Endothelial cell (in vitro differentiated cells): Measurements from ENCODE around the gene DNER. TPM values are rescaled to one million over a fixed set of nuclear protein-coding genes. Genes with fewer than 3 reads are reported as not detected.

Source experiments
- DNase-seq: peaks from one replicate; pipeline ENCODE4 v3.0.0; 2021; ENCODE audit warnings: low spot score
- H3K27ac Mint-ChIP-seq: one replicate; pipeline ENCODE4 v1.8.0; 2021; ENCODE audit warnings: mixed read lengths, inconsistent platforms; ENCODE audit not compliant: unreplicated experiment
- H3K27me3 Mint-ChIP-seq: one replicate; pipeline ENCODE4 v1.8.0; 2021; ENCODE audit warnings: mild to moderate bottlenecking, moderate library complexity, mixed read lengths, inconsistent platforms; ENCODE audit not compliant: unreplicated experiment
- H3K36me3 Mint-ChIP-seq: one replicate; pipeline ENCODE4 v1.8.0; 2021; ENCODE audit warnings: mild to moderate bottlenecking, low read depth, mixed read lengths, inconsistent platforms; ENCODE audit not compliant: unreplicated experiment
- H3K4me1 Mint-ChIP-seq: one replicate; pipeline ENCODE4 v1.8.0; 2021; ENCODE audit warnings: mild to moderate bottlenecking, mixed read lengths, inconsistent platforms; ENCODE audit not compliant: unreplicated experiment
- H3K4me3 Mint-ChIP-seq: one replicate; pipeline ENCODE4 v1.8.0; 2021; ENCODE audit warnings: mild to moderate bottlenecking, mixed read lengths, inconsistent platforms; ENCODE audit not compliant: unreplicated experiment
- H3K9me3 Mint-ChIP-seq: one replicate; pipeline ENCODE4 v1.8.0; 2021; ENCODE audit warnings: mixed read lengths, inconsistent platforms; ENCODE audit not compliant: unreplicated experiment
- CTCF ChIP-seq: fragments of 200-600 bp; sonication (generic); IDR thresholded peaks from one replicate; pipeline ENCODE4 v1.5.0; 2021; ENCODE audit warnings: antibody characterized with exemption; ENCODE audit not compliant: unreplicated experiment
- total RNA-seq: library from RNA; stranded (reverse); fragmentation: NEBNext Ultra II Directional; extraction: Animal tissue kit (Norgen Biotek cat#: 25700); gene quantifications from one replicate; pipeline ENCODE4 v1.2.1, GENCODE V29; 2021; ENCODE audit not compliant: unreplicated experiment

Gene DNER
- total RNA-seq, 1 donor from 2014 or later, result 0.15 TPM

- H3K27ac Mint-ChIP-seq, result no peak overlapping the region
- no peaks in the 10 kb centered on the region for H3K27me3 Mint-ChIP-seq
- H3K36me3 Mint-ChIP-seq, result no peaks in the 10 kb centered on the region
- no peak for DNase-seq
- no peaks in the 10 kb centered on the region for H3K9me3 Mint-ChIP-seq
- H3K4me1 Mint-ChIP-seq, result peaks cover 22% of the 10 kb centered on the region
- TF ChIP-seq CTCF, result no peak
- H3K4me3 Mint-ChIP-seq, result no peak overlapping the region
These were observed 308.6 kb downstream of the DNER start for GRCh38 chr2:229405796-229406195.

GRCh38 chr2:229403296-229403695 is 311.1 kb downstream of the DNER start:
- Mint-ChIP-seq H3K36me3 (no peaks in the 10 kb centered on the region), H3K4me3 (no peak overlapping the region), H3K4me1 (peaks cover 1% of the 10 kb centered on the region), H3K9me3 (no peaks in the 10 kb centered on the region), H3K27me3 (no peaks in the 10 kb centered on the region), H3K27ac (no peak overlapping the region)
- DNase-seq, result no peak
- no peak for TF ChIP-seq CTCF

GRCh38 chr2:229401171-229401865 is 313.0 kb downstream of the DNER start:
- Mint-ChIP-seq H3K9me3 (no peaks in the 10 kb centered on the region), H3K4me3 (no peak overlapping the region), H3K4me1 (no peaks in the 10 kb centered on the region), H3K27me3 (peaks cover 2% of the 10 kb centered on the region), H3K36me3 (no peaks in the 10 kb centered on the region), H3K27ac (no peak overlapping the region)
- no peak for TF ChIP-seq CTCF
- DNase-seq, result no peak

GRCh38 chr2:229393926-229394325 is 320.4 kb downstream of the DNER start:
- no peak overlapping the region for H3K4me3 Mint-ChIP-seq
- no peak for DNase-seq
- H3K9me3 Mint-ChIP-seq, result no peaks in the 10 kb centered on the region
- TF ChIP-seq CTCF, result no peak
- H3K36me3 Mint-ChIP-seq, result no peaks in the 10 kb centered on the region
- H3K4me1 Mint-ChIP-seq, result no peaks in the 10 kb centered on the region
- no peak overlapping the region for H3K27ac Mint-ChIP-seq
- peaks cover 3% of the 10 kb centered on the region for H3K27me3 Mint-ChIP-seq

GRCh38 chr2:229392196-229392595 is 322.2 kb downstream of the DNER start:
- Mint-ChIP-seq H3K36me3 (no peaks in the 10 kb centered on the region), H3K9me3 (no peaks in the 10 kb centered on the region), H3K27me3 (peaks cover 3% of the 10 kb centered on the region), H3K27ac (no peak overlapping the region), H3K4me1 (no peaks in the 10 kb centered on the region), H3K4me3 (no peak overlapping the region)
- no peak for DNase-seq
- TF ChIP-seq CTCF, result no peak
